ENCODE measurements around the gene ADAMTSL3.

ADAMTSL3 gene

GRCh38 chr15:83889995-83890394, 236.1 kb downstream of the ADAMTSL3 start:
- DNase-seq, result no peak

GRCh38 chr15:83890587-83890986, 236.7 kb downstream of the ADAMTSL3 start:
- DNase-seq, result no peak

- no peak for DNase-seq
Measured at GRCh38 chr15:83892498-83892897, 238.6 kb downstream of the ADAMTSL3 start.

- no peak for DNase-seq
Measured at GRCh38 chr15:83893308-83893707, 239.4 kb downstream of the ADAMTSL3 start.

GRCh38 chr15:83897037-83897436, 243.1 kb downstream of the ADAMTSL3 start:
- DNase-seq, result no peak

GRCh38 chr15:83898361-83898760, 244.4 kb downstream of the ADAMTSL3 start:
- DNase-seq, result no peak

GRCh38 chr15:83899670-83900069, 245.7 kb downstream of the ADAMTSL3 start:
- no peak for DNase-seq

- no peak for DNase-seq
Measured at GRCh38 chr15:83904107-83905040, 250.5 kb downstream of the ADAMTSL3 start.

GRCh38 chr15:83905556-83906273, 251.8 kb downstream of the ADAMTSL3 start:
- no peak for DNase-seq

GRCh38 chr15:83911345-83911744, 257.4 kb downstream of the ADAMTSL3 start:
- DNase-seq, result no peak

- DNase-seq, result no peak
Measured at GRCh38 chr15:83912343-83912742, 258.4 kb downstream of the ADAMTSL3 start.

- DNase-seq, result no peak
Measured at GRCh38 chr15:83913034-83913632, 259.2 kb downstream of the ADAMTSL3 start.

GRCh38 chr15:83914906-83915305, 261.0 kb downstream of the ADAMTSL3 start:
- DNase-seq, result no peak

GRCh38 chr15:83917432-83917831, 263.5 kb downstream of the ADAMTSL3 start:
- no peak for DNase-seq

- DNase-seq, result no peak
Measured at GRCh38 chr15:83918011-83918410, 264.1 kb downstream of the ADAMTSL3 start.

- no peak for DNase-seq
Measured at GRCh38 chr15:83919319-83919830, 265.5 kb downstream of the ADAMTSL3 start.

- DNase-seq, result no peak
Measured at GRCh38 chr15:83919978-83920510, 266.1 kb downstream of the ADAMTSL3 start.

- no peak for DNase-seq
Measured at GRCh38 chr15:83922649-83923294, 268.8 kb downstream of the ADAMTSL3 start.

GRCh38 chr15:83926116-83926515, 272.2 kb downstream of the ADAMTSL3 start:
- DNase-seq, result no peak

GRCh38 chr15:83927704-83928391, 273.9 kb downstream of the ADAMTSL3 start:
- no peak for DNase-seq

- no peak for DNase-seq
Measured at GRCh38 chr15:83928392-83928734, 274.4 kb downstream of the ADAMTSL3 start.

GRCh38 chr15:83928878-83929418, 275.0 kb downstream of the ADAMTSL3 start:
- DNase-seq, result no peak

Measured in CD4-positive, alpha-beta T cell treated with Interleukin-15 for 1 hour (primary cell).